ENCODE results near the gene ACO1.

Gene ACO1

DNA sequence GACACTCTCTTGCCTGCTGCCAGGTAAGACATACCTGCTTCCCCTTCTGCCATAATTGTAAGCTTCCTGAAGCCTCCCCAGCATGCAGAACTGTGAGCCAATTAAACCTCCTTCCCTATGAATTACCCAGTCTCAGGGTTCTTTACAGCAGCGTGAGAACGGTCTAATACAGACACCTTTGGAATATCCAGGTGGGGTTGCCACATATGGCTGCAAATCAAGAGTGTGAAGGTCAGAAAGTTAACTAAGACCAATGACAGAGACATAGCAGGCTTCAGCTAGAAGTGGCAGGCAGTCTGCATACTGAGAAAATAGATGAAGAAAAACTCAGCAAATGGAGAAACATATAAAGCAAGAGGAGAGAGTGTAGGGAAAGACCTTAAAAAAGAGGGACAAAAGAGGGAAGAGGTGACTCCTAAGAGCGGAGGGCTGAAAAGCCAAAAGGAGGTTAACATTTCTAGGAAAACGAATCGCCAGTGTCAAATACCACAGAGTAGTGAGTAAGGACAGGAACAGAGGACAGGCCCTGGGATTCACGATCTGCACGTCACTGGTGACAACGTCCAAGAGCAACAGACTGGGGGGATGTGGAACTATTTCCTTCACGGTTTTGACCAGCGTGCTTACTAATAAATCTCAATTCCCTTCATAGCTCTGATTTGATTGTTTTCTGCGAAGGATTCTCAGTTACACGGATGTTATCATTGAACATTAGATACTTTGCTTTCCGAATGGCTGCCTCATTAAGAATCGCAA, 1.7 kb upstream of the ACO1 start:
- DNase-seq (ENCODE audit: low read depth), result no peak

DNA sequence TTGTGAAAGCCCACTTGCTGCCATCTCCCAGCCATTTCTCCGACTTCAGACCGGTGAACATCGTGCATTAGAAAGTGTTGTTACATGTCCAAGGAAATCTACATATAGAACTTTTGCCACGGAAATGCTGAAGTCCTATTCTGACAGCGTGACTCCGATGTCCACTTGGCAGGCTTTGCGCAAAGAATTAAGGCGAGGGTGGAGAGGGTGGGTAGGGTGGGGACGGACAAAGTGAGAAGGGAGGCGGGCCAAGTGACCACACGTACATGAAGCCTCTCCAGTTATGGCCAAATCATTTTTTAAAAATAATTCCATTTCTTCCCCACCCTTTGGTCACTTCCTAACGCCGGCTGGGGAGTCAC, 460 bp upstream of the ACO1 start:
- DNase-seq (ENCODE audit: low read depth), result no peak

DNA sequence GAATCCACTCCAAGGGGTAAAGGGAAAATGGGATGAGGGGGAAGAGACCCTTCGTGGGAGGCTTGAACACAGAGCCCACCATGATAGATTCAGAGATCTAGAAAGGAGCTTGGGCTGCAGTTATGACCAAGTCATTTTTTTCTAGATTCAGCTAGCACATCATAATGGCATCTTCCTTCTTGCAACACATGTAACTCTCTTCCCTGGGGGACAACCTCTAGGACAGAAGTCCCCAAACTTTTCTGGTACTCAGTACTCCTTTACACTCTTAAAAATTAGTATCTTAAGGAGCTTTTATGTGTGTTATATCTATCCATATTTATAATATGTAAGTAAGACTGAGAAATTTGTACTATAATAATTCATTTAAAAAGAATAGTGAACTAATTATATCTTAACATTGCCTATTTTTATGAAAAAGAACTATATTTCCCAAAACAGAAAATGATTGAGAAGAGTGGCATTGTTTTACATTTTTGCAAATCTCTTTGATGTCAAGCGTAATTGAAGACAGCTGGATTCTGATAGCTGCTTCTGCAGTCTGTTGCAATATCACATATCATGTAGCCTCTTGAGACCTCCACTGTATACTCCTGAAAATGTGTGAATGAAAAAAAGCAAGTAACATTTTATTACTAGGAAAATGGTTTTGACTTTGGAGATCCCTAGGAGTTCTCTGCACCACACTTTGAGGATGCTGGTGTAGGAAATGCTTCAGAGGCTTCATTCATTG, 875 bp downstream of the ACO1 start:
- no peak for DNase-seq (ENCODE audit: low read depth)

DNA sequence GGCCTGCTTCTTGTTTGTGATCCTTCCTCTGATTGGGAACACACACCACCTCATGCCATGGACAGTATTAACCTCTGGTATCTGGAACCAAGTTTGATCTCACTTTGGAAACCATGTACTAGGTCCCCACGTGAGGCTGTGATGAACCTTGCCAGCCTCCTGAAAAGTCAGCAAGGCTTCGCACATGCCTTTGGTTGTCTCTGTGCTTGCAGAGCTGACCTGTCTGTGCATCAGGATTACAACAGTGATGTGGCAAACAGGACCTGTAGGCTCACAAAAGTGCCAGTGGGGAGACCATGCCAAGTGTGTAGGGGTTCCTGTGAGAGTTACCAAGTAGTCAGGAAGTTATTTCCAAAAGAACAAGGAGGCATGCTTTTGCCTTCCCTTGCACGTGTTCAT, 1.4 kb downstream of the ACO1 start:
- DNase-seq (ENCODE audit: low read depth), result no peak

DNA sequence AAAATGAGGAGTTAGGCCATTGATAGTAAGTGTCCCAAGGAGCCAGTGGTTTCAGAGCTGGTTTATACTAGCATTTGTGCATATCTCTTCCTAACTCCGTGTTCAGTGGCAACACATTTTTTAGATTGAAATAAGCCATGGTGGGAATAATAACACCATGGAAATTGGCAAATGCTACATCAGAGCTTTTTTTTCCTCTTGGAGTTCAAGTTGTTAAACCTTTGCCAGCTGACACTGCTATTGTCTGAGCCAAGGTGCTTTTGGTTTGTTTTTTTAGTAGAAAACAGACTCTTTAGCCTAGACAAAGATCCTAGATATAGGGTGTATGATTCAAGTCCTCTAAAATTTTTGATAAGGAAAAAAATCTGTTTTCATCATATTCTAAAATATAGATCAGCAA, 2.8 kb downstream of the ACO1 start:
- no peak for DNase-seq (ENCODE audit: low read depth)

- DNase-seq (ENCODE audit: low read depth), result no peak
Measured at GRCh38 chr9:32389365-32389764, 4.9 kb downstream of the ACO1 start.

DNA sequence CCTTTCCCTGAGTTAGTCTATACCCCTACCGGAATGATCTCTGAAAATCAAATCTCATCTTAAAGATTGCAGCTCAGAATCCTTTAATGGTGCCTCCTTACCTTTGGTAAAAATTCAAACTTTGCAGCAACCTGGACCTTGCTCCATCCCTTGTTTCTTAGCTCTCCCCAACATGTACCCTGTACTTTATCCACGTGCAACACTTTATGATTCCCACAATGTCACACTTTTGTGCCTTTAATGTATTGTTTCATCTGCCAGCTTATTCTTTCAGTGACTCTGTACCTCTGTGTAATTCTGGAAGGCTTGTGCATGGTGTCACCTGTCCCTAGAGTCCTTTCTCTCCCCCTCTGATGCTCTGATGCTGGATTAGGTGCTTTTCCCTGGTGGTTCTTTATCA, 9.5 kb downstream of the ACO1 start:
- no peak for DNase-seq (ENCODE audit: low read depth)

- DNase-seq (ENCODE audit: low read depth), result no peak
Measured at GRCh38 chr9:32394381-32395049, 10.1 kb downstream of the ACO1 start.

DNA sequence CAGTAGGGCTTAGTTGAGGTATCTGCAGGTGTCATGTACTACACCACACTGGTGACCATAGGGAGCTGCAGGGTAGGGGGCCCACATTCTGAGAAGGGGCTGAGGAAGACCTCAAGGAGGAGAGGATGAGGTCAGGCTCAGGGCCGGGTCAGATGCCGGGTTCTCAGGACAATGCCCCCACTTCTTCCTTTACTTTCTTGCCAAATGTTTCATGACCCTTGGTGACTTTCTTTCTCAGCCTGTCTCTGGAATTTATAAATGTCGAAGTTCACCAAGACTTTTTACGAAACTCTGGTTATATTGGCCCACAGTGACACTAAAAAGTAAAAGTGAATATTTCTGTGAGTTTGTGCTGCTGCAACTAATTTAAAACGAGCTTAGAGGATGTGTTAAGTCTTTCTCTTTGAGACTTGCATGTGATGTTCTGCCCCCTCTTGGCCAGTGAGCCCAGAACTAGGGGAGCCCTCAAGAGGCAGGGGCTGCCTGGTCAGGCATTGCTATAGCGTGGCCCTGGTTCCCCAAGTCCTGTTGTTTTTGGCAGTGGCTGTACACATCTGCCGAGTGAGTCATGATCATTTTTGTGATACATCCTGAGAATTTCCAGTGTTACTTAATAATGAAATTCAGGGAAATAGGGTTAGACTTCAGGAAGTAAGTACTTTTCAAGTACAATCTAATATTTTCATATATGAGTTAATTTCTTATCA, 11.2 kb downstream of the ACO1 start:
- DNase-seq (ENCODE audit: low read depth), result no peak

GRCh38 chr9:32398207-32398606, 13.8 kb downstream of the ACO1 start:
- DNase-seq (ENCODE audit: low read depth), result no peak

DNA sequence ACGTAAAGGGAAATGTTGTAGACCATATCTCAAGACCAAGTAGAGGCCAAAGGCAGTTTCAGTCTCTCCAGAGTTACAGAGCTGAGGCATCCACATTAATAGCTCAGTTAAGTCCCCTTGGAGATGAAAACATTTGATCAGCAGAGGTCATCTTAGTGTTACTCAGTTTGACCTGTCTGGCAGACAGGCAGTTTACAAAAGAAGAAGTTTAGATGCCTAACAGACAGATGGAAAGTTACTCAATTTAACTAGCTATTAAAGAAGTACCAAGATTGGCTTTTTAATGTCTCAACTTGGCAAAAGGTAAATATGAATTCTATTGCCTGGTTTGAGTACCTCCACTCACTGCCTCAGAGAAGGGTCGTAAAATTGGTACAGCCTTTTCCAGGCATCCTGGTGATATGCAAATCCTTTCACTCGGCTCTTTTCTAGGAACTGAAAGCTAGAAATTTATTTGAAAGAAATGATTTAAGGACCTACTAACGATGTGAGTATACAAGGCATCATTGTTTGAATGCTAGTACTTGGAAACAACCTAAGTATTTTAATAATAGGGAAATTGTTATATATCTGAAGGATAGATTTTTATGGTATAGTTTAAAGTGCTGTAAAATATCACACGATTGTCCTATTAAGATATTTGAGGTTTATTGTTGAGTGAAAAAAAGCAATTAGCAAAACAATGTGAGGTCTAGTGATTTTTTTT, 14.8 kb downstream of the ACO1 start:
- no peak for DNase-seq (ENCODE audit: low read depth)

DNA sequence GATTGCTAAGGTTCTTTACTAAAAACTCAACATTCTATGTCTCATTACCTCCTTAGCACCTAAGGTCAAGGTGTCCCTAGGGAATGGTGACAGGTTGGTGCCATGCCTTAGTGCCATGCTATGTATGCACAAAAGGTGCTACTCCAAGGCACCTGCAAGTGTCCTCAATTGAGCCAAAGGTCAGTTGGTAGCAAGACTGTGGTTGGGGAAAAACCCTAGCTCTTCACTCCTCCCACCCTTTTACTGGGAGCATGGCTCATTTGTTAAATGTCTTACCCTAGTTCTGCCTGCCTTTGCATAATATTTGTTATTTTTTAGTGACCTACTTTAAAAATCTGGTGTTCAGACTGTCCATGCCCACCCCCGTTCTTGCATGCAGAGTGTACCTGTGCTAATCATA, 17.0 kb downstream of the ACO1 start:
- DNase-seq (ENCODE audit: low read depth), result no peak

- no peak for DNase-seq (ENCODE audit: low read depth)
Measured at GRCh38 chr9:32403567-32404260, 19.3 kb downstream of the ACO1 start.

- DNase-seq (ENCODE audit: low read depth), result no peak
Measured at GRCh38 chr9:32404402-32404801, 20.0 kb downstream of the ACO1 start.

GRCh38 chr9:32404856-32405255, 20.4 kb downstream of the ACO1 start:
- no peak for DNase-seq (ENCODE audit: low read depth)

DNA sequence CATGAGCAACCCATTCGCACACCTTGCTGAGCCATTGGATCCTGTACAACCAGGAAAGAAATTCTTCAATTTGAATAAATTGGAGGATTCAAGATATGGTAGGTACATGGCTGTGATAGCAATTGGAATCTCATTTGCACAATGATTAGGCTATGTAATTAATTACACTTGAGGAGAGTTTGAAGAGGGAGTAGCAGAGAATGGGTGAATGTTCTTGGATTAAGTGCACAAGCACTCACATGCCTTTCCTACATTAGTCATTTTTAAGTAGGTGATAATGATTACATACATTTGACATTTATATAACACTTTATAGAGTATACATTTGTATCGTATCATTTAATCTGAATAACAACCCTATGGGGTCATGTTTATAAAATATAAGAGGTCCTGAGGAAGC, 21.1 kb downstream of the ACO1 start:
- no peak for DNase-seq (ENCODE audit: low read depth)

GRCh38 chr9:32406046-32406445, 21.6 kb downstream of the ACO1 start:
- no peak for DNase-seq (ENCODE audit: low read depth)

DNA sequence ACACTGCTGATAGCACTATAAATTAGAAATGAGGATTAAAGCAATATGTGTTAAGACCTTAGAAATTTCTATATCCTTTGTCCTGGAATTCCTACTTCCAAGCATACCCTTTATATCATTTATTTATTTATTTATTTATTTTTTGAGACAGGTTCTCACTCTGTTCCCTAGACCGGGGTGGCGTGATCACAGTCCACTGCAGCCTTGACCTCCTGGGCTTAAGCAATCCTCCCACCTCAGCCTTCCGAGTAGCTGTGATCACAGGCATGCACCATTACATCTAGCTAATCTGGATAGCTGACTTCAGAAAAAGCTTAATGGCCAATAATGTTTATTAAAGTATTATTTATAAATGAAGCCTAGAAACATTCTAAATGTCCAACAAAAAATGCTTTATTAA, 27.3 kb downstream of the ACO1 start:
- no peak for DNase-seq (ENCODE audit: low read depth)

- DNase-seq (ENCODE audit: low read depth), result no peak
Measured at GRCh38 chr9:32412440-32412839, 28.0 kb downstream of the ACO1 start.

GRCh38 chr9:32413424-32413823, 29.0 kb downstream of the ACO1 start:
- no peak for DNase-seq (ENCODE audit: low read depth)

GRCh38 chr9:32414856-32415255, 30.4 kb downstream of the ACO1 start:
- DNase-seq (ENCODE audit: low read depth), result no peak
